GM12891 (cell line): ENCODE measurements around the gene ATP11A.

ENCODE experiments used
- PAX5 ChIP-seq: IDR thresholded peaks from 2 replicates; pipeline ENCODE4 v1.6.1; 2011; ENCODE audit warnings: low read length, moderate library complexity, mild to moderate bottlenecking; ENCODE audit not compliant: insufficient read depth, severe bottlenecking
- POLR2A ChIP-seq: IDR thresholded peaks from 2 replicates; pipeline ENCODE4 v1.6.1; 2011; ENCODE audit warnings: low read depth, low read length, control low read depth
- POLR2AphosphoS5 ChIP-seq: IDR thresholded peaks from 2 replicates; pipeline ENCODE4 v1.6.1; 2011; ENCODE audit warnings: low read depth, low read length, control low read depth
- POU2F2 ChIP-seq: IDR thresholded peaks from 2 replicates; pipeline ENCODE4 v1.6.1; 2011; ENCODE audit warnings: low read depth, mild to moderate bottlenecking, control low read depth, low read length, moderate library complexity
- SPI1 ChIP-seq: IDR thresholded peaks from 2 replicates; pipeline ENCODE4 v1.6.1; 2011; ENCODE audit warnings: low read depth, low read length, control low read depth
- TAF1 ChIP-seq: IDR thresholded peaks from 2 replicates; pipeline ENCODE4 v1.6.1; 2011; ENCODE audit warnings: low read depth, low read length, control low read depth

DNA sequence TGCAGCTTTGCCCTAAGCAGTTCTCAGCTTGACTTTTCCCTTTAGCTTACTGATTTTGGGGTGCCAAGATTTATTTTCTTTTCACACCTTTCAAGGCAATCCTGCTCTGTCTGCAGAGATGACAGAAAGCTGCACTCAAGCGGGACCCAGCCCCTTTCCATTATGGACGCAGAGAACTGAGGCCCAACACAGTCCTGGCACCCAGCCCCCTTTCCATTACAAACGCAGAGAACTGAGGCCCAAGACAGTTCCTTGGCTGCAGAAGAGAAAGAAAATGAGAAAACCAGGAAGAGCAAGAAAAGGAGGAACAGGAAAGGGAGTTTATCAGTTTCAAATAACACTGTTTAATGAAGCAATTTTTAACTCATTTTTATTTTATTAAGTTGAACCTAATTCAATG, 36.8 kb upstream of the ATP11A start:
- TF ChIP-seq POLR2AphosphoS5 (no peak), POLR2A (no peak), TAF1 (no peak), SPI1 (no peak), POU2F2 (no peak), PAX5 (no peak)
